Measurements from ENCODE around the gene CLASP1. TPM values are rescaled to one million over a fixed set of nuclear protein-coding genes. Genes with fewer than 3 reads are reported as not detected.
A peak's percentile ranks its signal among the peaks of the same experiment; 100 is the strongest.

The CLASP1 gene
- total and polyA plus RNA-seq, 5 donors, result 19.1 to 62.4 (median 60.7) TPM

- H3K9me3 ChIP-seq (ENCODE audit: control insufficient read depth, low read length), result no peaks in the 10 kb centered on the region
- DNase-seq (no peak), ATAC-seq (no peak)
- no peak overlapping the region for H3K4me3 ChIP-seq (ENCODE audit: low read length)
- intact Hi-C loops (cut with DNase I), result loop anchor here in 1 of 4 donors (10.0 kb wide), 1 partner anchor 55 kb away; no protein-coding TSS in a partner anchor
- H3K27me3 ChIP-seq (ENCODE audit: control insufficient read depth, insufficient read depth), result no peaks in the 10 kb centered on the region
- H3K27ac ChIP-seq (ENCODE audit: low read length), result no peak overlapping the region
- WGBS, result 86% methylated on average over 4 of the region's 4 CpGs
- peaks cover 2% of the 10 kb centered on the region for H3K4me1 ChIP-seq (ENCODE audit: control insufficient read depth, insufficient read depth, low read length)
These were observed 109.4 kb downstream of the CLASP1 start for GRCh38 chr2:121539750-121540469.

- no peak for ATAC-seq
- DNase-seq, result no peak
- H3K9me3 ChIP-seq (ENCODE audit: control insufficient read depth, low read length), result no peaks in the 10 kb centered on the region
- H3K27ac ChIP-seq (ENCODE audit: low read length), result no peak overlapping the region
- 86% methylated on average over 9 of the region's 9 CpGs for WGBS
- H3K4me1 ChIP-seq (ENCODE audit: control insufficient read depth, insufficient read depth, low read length), result peaks cover 7% of the 10 kb centered on the region
- intact Hi-C loops (cut with DNase I), result loop anchor here in 1 of 4 donors (10.0 kb wide), 1 partner anchor 58 kb away; no protein-coding TSS in a partner anchor
- H3K4me3 ChIP-seq (ENCODE audit: low read length), result no peak overlapping the region
- H3K27me3 ChIP-seq (ENCODE audit: control insufficient read depth, insufficient read depth), result no peaks in the 10 kb centered on the region
These were observed 112.3 kb downstream of the CLASP1 start for GRCh38 chr2:121536850-121537557.

DNA sequence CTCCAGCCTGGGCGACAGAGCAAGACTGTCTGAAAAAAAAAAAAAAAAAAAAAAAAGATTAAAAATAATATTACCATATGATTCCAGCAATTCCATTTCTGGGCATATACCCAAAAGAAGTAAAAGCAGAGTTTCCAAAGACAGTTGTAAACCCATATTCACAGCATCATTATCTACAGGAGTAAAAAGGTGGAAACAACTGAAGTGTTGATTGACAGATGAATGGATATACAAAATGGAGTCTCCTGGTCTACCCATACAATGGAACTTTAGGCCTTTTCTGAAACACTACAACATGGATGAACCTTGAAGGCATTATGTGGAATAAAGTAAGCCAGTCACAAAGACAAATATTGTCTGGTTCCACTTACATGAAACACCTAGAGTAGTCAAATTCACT, 112.9 kb downstream of the CLASP1 start:
- peaks cover 7% of the 10 kb centered on the region for H3K4me1 ChIP-seq (ENCODE audit: control insufficient read depth, insufficient read depth, low read length)
- intact Hi-C loops (cut with DNase I), result loop anchor here in 1 of 4 donors (10.0 kb wide), 1 partner anchor 58 kb away; no protein-coding TSS in a partner anchor
- WGBS, result 64% methylated on average over 1 of the region's 1 CpG

GRCh38 chr2:121534007-121534406, 115.3 kb downstream of the CLASP1 start:
- H3K27me3 ChIP-seq (ENCODE audit: control insufficient read depth, insufficient read depth), result no peaks in the 10 kb centered on the region
- intact Hi-C loops (cut with DNase I), result loop anchor here in 2 of 4 donors (5.0 to 10.0 kb wide), 3 partner anchors 61 to 183 kb away; partner anchors contain the start of gene CLASP1 (in 1 of the 2)
- no peaks in the 10 kb centered on the region for H3K9me3 ChIP-seq (ENCODE audit: control insufficient read depth, low read length)
- no peak overlapping the region for H3K4me3 ChIP-seq (ENCODE audit: low read length)
- DNase-seq (no peak), ATAC-seq (no peak)
- peak overlapping the region; percentile 72 for H3K27ac ChIP-seq (ENCODE audit: low read length)
- peaks cover 7% of the 10 kb centered on the region for H3K4me1 ChIP-seq (ENCODE audit: control insufficient read depth, insufficient read depth, low read length)

More for the DNA sequence above, 112.9 kb downstream of the CLASP1 start:
- Histone ChIP-seq H3K9me3 (ENCODE audit: control insufficient read depth, low read length) (no peaks in the 10 kb centered on the region), H3K4me3 (ENCODE audit: low read length) (no peak overlapping the region), H3K27me3 (ENCODE audit: control insufficient read depth, insufficient read depth) (no peaks in the 10 kb centered on the region), H3K27ac (ENCODE audit: low read length) (no peak overlapping the region)
- ATAC-seq (no peak), DNase-seq (no peak)

DNA sequence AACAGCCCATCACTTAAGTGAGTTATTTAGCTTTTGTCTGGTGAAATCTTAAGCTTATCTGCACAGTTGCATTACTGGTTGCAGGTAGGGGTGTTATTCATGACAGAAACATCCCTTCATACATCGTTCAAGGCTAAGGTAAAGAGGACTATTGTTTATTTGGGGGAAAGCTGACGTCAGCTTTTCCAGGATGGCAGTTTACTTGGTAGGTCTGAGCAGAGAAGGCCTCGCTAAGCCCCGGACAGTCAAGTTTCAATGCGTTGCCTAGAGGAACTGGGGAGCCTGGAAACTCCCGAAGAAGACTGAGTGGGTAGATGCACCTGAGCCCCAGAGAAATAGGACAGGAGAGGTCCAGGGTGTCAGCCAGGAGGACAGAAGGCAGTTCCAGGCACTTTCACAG, 116.4 kb downstream of the CLASP1 start:
- intact Hi-C loops (cut with DNase I), result loop anchor here in 2 of 4 donors (5.0 to 10.0 kb wide), 3 partner anchors 62 to 184 kb away; partner anchors contain the start of gene CLASP1 (in 1 of the 2)
- no peaks in the 10 kb centered on the region for H3K9me3 ChIP-seq (ENCODE audit: control insufficient read depth, low read length)
- H3K27ac ChIP-seq (ENCODE audit: low read length), result peak overlapping the region; percentile 73
- no peak for ATAC-seq
- no peak overlapping the region for H3K4me3 ChIP-seq (ENCODE audit: low read length)
- no peak for DNase-seq
- H3K4me1 ChIP-seq (ENCODE audit: control insufficient read depth, insufficient read depth, low read length), result peaks cover 10% of the 10 kb centered on the region
- H3K27me3 ChIP-seq (ENCODE audit: control insufficient read depth, insufficient read depth), result no peaks in the 10 kb centered on the region
- WGBS, result 58% methylated on average over 6 of the region's 6 CpGs

DNA sequence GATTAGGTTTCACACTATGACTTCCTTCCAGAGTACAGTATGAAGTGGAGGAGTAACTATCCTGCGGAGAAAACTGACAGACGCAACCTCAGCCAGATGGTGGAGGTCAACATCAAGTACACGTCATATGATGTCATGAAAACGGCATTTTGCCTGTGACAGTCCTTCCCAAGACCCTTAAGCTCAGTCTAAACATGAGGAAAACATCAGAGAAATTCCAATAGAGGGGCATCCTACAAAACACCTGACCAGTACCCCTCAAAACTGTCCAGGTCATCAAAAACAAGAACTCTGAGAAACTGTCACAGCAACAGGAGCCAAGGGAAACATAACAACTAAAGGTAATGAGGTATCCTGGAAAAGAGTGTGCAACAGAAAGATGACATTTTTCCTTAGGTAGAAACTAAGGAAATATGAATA, 116.9 kb downstream of the CLASP1 start:
- intact Hi-C loops (cut with DNase I), result loop anchor here in 2 of 4 donors (5.0 to 10.0 kb wide), 3 partner anchors 62 to 185 kb away; partner anchors contain the start of gene CLASP1 (in 1 of the 2)
- Histone ChIP-seq H3K9me3 (ENCODE audit: control insufficient read depth, low read length) (no peaks in the 10 kb centered on the region), H3K27me3 (ENCODE audit: control insufficient read depth, insufficient read depth) (no peaks in the 10 kb centered on the region), H3K4me1 (ENCODE audit: control insufficient read depth, insufficient read depth, low read length) (peaks cover 10% of the 10 kb centered on the region), H3K4me3 (ENCODE audit: low read length) (no peak overlapping the region), H3K27ac (ENCODE audit: low read length) (peak overlapping the region; percentile 57)
- DNase-seq, result no peak
- ATAC-seq, result no peak
- 25% methylated on average over 4 of the region's 4 CpGs for WGBS

- intact Hi-C loops (cut with DNase I), result loop anchor here in 2 of 4 donors (2.0 to 10.0 kb wide), 4 partner anchors 65 to 187 kb away; partner anchors contain the start of gene CLASP1 (in 2 of the 2)
- Histone ChIP-seq H3K4me1 (ENCODE audit: control insufficient read depth, insufficient read depth, low read length) (peaks cover 10% of the 10 kb centered on the region), H3K27me3 (ENCODE audit: control insufficient read depth, insufficient read depth) (no peaks in the 10 kb centered on the region), H3K4me3 (ENCODE audit: low read length) (peak overlapping the region; percentile 54), H3K27ac (ENCODE audit: low read length) (peak overlapping the region; percentile 100), H3K9me3 (ENCODE audit: control insufficient read depth, low read length) (no peaks in the 10 kb centered on the region)
- DNase-seq, result peak; percentile 81 to 94 (median 92)
- under 1% methylated on average over 46 of the region's 46 CpGs for WGBS
- ATAC-seq, result peak; percentile 84 to 85
These were observed 119.0 kb downstream of the CLASP1 start for GRCh38 chr2:121530212-121530705.

- H3K9me3 ChIP-seq (ENCODE audit: control insufficient read depth, low read length), result no peaks in the 10 kb centered on the region
- peak overlapping the region; percentile 54 for H3K4me3 ChIP-seq (ENCODE audit: low read length)
- peaks cover 12% of the 10 kb centered on the region for H3K4me1 ChIP-seq (ENCODE audit: control insufficient read depth, insufficient read depth, low read length)
- H3K27ac ChIP-seq (ENCODE audit: low read length), result peak overlapping the region; percentile 31
- peak; percentile 68 to 90 (median 88) for DNase-seq
- ATAC-seq, result peak; percentile 73 to 79
- 11% methylated on average over 19 of the region's 19 CpGs for WGBS
- no peaks in the 10 kb centered on the region for H3K27me3 ChIP-seq (ENCODE audit: control insufficient read depth, insufficient read depth)
- intact Hi-C loops (cut with DNase I), result loop anchor here (2.0 to 10.0 kb wide), 6 partner anchors 65 to 188 kb away; partner anchors contain the start of gene CLASP1 (in 2 of the 4)
These were observed 119.6 kb downstream of the CLASP1 start for GRCh38 chr2:121529439-121530211.

DNA sequence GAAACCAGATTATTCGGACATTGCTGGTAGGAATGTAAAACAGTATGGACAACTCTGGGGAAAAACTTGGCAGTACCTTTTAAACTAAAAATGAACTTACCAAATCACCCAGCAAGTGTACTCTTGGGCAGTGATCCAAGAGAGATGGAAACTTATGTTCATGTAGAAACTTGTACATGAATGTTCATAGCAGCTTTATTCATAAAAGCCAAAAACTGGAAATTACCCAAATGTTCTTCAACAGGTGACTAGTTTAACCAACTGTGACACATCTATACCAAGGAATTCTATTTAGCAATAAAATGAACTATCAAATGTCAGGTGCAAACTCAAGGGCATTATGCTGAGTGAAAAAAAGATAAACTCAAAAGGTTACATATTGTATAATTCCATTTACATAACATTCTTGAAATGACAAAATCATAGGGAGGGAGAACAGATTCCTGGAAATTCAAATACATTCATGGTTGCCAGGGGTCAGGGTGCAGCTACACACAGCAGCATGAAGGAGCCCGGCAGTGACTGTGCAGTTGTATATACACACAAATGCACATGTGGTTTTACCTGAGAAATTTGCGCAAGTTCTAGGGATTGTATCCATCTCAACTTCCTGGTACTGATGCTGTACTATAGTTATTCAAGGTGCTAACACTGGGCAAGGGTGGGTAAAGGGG, 122.1 kb downstream of the CLASP1 start:
- H3K4me3 ChIP-seq (ENCODE audit: low read length), result no peak overlapping the region
- H3K4me1 ChIP-seq (ENCODE audit: control insufficient read depth, insufficient read depth, low read length), result peaks cover 5% of the 10 kb centered on the region
- no peak overlapping the region for H3K27ac ChIP-seq (ENCODE audit: low read length)
- intact Hi-C loops (cut with DNase I), result loop anchor here in 2 of 4 donors (5.0 to 10.0 kb wide), 2 partner anchors 125 to 188 kb away; no protein-coding TSS in a partner anchor
- 64% methylated on average over 3 of the region's 3 CpGs for WGBS
- no peaks in the 10 kb centered on the region for H3K27me3 ChIP-seq (ENCODE audit: control insufficient read depth, insufficient read depth)
- DNase-seq (no peak), ATAC-seq (no peak)
- no peaks in the 10 kb centered on the region for H3K9me3 ChIP-seq (ENCODE audit: control insufficient read depth, low read length)

Measured in right cardiac atrium (tissue), 5 donors.